NCI-H2196 (cell line): ENCODE measurements around the gene ABCB6.

Source experiments
- DNase-seq: peaks from one replicate; lab custom pipeline; 2025; ENCODE audit not compliant: unreplicated experiment; lab: John Stamatoyannopoulos, UW

The ABCB6 gene

DNA sequence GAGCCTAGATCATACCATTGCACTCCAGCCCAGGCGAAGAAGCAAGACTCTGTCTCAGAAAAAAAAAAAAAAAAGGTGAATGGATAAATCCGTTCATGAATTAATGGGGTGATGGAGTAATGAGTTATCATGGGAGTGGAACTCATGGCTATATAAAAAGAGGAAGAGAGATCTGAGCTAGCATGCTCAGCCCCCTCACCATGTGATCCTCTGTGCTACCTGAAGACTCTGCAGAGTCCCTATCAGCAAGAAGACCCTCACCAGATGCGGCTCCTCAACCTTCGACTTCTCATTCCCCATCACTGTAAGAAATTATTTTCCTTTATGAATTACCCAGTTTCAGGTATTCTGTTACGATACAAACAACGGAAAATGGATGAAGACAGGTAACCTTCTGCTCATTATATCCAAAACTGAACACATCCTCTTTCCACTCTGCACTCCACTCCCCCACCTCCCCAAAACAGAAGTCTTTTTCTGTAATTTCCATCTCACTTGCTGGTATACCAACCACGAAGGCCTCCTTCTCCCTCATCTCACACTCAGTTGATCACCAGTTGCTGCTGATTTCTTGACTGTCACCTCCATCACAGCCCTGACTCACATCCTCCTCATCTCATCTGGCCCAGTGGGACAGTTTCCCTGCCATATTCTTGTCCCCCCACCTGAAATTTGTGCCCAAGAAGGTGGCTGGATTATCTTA lies 31.9 kb downstream of the ABCB6 start:
- no peak for DNase-seq

DNA sequence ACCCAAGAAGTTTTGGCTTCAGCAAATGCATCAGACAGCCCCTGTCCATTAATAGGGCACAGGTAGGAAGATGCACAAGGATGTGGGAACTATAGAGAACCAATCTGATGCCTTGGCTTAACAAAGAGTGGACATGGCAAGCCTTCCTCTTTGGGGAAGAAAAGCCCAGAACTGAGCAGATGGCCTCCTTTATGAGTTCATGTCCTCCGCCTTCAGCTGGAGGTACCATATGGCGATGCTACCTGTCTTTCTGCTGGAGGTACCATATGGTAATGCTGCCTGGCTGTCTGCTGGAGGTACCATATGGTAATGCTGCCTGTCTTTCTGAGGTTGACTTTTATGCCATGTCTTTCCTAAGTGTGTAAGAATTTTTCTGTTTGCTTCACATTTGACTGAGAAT lies 34.6 kb downstream of the ABCB6 start:
- DNase-seq, result no peak

DNA sequence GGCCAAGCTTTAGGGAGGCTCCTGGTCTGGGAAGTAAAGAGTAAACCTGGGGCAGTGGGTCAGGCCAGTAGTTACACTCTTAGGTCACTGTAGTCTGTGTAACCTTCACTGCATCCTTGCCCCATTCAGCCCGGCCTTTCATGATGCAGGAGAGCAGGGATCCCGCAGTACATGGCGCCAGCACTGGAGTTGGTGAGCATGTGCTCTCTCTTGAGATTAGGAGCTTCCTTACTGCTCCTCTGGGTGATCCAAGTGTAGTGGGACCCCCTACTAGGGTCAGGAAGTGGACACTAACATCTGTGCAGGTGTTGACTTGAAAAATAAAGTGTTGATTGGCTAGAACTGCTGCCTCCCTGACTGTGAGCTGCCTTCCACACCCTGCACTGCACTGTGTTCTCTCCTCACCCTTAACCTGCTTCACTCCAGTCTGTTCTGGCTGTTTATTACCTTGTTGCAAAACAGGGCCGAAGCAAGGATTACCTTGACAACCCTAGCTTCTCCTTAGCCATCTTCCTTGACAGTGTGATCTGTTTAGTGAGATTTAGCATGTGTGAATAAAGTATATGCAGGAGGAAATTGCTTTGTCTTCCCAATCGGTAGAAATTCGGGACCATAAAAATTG lies 35.5 kb downstream of the ABCB6 start:
- no peak for DNase-seq

DNA sequence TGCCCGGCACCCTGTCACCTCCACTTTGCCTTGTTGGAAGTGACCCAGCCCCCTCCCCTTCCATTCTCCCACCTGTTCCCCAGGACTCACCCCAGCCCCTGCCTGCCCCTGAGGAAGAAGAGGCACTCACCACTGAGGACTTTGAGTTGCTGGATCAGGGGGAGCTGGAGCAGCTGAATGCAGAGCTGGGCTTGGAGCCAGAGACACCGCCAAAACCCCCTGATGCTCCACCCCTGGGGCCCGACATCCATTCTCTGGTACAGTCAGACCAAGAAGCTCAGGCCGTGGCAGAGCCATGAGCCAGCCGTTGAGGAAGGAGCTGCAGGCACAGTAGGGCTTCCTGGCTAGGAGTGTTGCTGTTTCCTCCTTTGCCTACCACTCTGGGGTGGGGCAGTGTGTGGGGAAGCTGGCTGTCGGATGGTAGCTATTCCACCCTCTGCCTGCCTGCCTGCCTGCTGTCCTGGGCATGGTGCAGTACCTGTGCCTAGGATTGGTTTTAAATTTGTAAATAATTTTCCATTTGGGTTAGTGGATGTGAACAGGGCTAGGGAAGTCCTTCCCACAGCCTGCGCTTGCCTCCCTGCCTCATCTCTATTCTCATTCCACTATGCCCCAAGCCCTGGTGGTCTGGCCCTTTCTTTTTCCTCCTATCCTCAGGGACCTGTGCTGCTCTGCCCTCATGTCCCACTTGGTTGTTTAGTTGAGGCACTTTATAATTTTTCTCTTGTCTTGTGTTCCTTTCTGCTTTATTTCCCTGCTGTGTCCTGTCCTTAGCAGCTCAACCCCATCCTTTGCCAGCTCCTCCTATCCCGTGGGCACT lies 36.2 kb downstream of the ABCB6 start:
- DNase-seq, result no peak

DNA sequence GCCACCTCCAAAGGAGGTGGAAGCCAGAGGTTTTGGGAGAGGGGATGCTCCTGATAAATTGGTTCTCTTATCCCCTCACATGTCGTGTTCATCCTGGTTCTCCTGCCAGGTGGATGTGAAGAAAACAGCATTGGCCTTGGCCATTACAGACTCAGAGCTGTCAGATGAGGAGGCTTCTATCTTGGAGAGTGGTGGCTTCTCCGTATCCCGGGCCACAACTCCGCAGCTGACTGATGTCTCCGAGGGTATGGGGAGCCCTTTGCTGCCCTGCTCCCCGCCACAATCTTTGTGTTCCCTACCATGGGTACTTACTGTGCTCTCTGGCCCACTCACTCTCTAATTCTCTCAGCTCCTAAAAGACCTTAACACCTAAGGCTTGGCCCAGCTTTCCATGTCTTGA lies 37.2 kb downstream of the ABCB6 start:
- no peak for DNase-seq

DNA sequence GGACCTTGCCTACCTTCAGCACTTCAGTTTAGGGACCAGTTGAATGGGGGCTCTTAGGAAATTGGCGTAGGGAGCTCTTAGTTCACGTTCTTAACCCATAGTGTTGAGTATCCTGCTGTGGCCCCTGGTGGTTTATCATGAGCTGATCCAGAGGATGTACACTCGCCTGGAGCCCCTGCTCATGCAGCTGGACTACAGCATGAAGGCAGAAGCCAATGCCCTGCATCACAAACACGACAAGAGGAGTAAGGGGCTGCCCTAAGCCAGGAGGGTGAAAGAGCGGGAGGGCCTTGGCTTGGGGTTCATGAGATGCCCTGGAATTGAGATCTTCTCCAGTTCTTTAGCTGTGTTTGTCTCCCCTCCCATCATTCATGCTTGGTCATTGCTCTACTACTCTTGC lies 37.8 kb downstream of the ABCB6 start:
- DNase-seq, result no peak

DNA sequence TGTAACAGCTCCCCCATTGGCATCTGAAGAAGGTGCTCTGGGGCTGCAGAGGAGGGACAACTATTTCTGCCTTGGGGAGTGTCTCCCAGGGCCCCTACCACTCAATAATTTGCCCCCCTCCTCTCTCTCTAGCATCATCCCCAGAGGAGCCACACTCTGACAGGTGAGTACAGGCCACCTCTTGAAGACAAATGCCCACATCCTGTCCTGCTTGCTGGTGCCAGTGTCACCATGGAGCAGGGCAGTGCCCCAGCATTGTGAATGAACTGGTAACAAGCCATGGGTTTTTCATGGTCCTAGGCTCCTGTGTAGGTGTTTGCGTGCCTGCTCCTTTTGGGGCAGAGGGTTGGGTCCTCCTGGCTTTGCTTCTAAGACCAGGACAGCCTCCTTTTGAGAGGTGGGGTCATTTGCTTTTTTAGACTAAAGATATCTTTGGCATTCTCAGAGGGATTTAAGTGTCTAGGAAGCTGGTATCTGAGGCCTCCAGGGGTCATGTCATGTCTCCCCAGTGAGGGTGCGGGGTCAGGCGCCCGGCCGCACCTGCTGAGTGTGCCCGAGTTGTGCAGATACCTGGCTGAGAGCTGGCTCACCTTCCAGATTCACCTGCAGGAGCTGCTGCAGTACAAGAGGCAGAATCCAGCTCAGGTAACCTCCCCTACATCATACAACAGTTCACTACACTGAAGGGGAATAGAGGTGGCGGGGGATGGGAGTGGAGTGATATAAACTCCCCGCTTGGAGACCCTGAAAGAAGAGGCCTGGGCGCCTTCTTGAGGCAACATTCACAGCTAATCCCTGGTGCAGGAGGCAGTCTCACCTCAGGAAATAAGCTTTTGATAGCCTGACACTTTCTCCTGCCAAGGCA lies 38.9 kb downstream of the ABCB6 start:
- no peak for DNase-seq

DNA sequence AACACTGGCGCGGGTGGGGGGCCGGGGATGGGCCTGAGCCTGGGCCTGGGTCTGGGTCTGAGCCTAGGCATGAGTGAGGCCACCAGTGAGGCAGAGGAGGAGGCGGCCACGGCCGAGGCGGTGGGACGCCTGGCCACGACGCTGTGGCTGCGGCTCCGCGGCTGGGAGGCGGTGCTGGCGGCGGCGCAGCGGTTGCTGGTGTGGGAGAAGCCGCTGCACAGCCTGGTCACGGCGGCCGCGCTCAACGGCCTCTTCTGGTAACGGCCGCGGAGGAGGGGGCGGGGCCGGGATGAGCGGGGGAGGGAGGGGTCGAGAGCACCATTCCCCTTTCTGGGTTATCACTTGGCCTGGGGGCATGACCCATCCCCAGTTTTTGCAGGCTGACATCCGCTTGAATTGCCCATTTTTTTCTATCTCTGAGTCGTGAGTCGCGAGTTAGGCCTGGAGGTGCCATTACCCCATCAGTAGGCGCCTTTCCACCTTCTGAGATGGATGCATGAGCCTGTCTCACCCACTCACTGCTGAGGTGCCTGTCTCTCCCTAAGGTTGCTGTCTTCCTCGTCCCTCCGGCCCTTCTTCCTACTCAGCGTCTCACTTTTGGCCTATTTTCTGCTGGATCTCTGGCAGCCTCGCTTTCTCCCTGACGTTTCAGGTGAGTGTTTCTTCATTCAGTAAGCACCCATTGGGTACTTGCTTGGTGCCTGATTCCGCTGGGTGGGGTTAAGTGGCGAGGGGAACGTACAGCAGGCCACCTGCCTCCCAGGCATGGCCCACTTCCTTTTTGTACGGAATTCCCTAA lies 40.2 kb downstream of the ABCB6 start:
- DNase-seq, result peak; percentile 33

DNA sequence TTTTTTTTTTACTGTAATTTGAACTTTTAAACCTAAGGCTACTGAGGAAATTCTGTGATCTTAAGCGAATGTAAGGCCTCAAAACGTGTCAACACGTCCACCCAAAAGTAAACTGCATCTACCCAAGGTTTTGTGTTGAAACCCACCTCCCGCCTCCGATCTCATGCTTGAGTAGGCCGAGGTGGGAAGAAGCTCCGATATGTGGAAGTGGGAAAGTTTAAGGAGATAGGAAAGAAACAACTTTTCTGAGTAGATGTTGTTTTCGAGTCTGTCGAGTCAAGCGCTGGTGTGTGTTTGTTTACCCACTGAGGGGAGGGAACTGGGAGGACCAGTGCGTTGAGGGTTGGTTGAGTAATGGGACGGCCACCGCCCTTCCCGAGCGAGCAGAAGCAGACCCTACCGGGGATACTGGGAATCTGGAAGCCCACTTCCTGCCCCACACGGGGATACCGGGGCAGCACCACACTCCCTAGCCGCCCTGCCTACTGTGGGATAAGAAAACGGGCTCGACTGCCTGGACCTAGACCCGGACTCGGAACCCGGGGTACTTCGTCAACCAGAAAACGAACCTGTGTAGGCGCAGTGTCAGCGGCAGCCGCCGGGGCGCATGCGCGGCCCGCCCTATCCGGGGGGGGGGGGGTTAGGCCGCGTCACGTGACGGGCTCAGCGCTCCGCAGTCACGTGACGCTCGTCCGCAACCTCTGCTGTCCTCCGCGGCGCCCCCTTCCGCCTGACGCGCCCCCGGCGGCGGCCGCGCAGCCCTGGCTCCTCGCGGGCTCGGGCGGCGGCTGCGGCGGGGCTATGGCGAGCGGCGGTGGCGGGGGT lies 41.0 kb downstream of the ABCB6 start, which contains the start of gene RETREG2:
RETREG2 (plus strand) TSS at position 724 of the 825 bp plus-strand sequence; CDS start at position 802, 78 bp downstream.
- peak; percentile 86 for DNase-seq

DNA sequence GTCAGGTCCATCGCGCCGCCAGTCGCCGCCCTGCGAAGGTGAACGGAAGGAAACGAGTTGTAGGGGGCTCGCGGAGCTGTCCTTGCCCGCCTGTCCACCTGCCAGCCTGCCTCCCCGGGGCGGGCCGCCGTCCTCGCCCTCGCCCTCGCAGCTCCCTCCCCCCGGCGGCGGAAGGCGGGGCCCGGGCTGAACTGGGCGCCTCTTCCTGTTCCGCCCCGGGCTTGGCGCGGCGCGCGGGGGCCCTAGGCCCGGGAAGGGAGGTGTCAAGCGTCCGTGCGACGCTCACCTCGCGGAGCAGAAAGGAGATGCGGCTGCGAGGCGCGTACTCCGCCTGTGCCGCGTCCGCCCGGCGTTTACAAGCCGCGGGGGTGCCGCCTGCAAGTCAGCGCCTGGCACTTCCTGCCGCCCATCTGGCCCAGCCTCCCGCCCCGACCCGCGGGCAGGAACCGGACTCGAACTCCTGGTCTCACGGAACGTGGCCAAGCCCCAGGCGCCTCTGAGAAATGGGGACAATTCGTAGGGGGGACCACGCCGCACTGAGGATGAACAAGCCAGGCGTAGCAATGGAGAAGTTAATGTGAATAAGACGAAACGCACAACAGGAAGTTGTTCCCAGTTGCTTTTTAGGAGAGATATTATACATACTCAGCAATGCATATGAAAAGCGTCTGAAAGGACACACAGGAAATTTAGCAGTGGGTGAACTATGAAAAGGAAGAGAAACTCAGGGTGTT lies 41.8 kb downstream of the ABCB6 start, which contains the start of gene CNPPD1:
CNPPD1 (minus strand) TSS at position 108 of the 734 bp plus-strand sequence; CDS start at position 11, 97 bp downstream.
- DNase-seq, result peak; percentile 93

DNA sequence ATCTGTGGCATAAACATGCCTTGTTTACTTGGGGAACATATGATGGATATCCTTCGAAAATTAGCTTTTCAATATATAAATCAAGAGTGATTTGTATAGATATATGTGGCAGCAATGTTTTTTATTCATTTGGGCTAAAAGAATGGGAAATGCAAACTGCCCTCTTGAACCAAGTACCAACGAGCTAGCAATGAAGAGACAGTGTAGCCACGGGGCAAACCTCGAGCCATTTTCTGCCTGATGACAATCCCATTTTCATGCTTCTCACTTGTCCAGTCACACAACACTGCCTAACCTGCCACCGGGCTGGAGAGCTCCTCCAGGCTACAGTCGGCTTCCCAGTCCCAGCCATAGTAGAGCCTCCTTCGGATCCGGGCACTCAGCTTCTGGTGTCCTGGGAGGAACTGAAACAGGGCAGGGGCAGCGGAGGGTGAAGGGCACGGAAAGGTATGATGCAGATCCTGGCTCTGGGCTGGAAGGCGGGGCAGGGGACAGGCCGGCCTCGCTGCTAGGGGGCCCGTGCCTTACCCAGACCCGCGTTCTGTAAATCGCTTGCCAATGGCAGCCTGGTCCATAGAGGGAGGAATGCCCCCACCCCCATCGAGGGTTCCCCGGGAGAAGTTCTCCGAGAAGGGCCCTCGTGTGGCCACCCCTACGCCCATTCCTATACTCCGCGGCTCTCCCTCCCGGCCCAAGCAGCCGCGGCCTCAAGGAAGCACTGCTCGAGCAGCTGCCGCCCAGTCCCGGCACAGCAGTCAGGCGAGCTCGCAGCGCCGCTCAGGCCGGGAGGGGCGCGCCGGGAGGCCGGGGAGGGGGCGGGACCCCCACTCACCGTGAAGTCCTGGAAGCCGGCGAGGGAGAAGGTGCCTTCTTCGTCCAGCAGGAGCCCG lies 42.6 kb downstream of the ABCB6 start:
- DNase-seq, result no peak

DNA sequence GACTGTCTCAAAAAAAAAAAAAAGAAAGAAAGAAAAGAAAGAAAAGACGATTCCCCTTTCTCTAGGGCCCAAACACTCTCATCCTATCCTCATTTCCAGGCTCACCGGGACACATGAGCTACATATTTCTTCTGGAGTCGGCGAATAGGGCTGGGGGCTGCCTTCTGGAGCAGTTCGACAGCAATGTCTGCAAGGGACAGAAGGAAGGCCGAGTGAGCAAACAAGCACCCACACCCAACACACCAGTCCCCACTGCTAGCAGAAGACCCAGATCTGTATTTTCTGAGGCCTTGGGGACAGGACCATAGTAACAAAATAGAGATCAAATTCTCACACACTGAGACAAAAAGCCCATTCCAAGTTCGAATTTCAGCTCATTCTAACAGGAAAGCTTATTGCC lies 43.3 kb downstream of the ABCB6 start:
- DNase-seq, result no peak

DNA sequence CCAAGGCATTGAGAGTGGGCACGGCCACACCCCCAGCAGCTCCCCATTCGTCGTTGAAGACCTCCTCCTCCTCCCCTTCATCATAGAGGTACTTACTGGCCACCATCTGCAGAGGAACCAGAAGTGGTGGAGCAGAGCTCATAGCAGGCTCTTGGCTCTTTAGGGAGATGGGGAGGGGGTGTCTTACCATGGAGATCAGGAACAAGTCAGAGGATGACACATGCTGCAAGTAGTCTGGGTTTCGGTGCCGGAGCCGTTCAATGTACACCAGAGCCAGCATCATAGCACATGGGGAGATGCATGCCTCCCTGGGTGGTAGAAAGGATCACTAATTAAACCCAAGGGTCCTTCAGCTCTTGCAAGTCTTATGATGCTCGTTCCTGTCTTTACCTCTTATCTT lies 44.0 kb downstream of the ABCB6 start:
- no peak for DNase-seq

DNA sequence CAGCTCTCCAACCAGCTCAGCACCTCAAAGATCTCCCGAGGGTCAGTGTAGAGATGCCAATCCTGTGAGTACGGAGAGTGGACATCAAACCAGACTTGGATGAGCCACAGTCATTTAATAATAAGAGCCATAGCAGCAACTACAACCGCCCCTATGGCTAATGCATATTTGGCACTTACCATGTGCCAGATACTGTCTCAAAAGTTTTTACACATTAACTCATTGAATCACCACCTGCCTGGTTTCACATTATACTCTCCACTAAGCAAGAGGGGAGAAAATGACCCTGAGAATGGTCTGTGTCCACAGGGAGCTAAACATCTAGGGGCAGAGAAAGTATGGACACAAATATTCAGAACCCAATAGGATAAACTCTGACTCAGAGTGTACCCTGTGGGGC lies 44.6 kb downstream of the ABCB6 start:
- no peak for DNase-seq

DNA sequence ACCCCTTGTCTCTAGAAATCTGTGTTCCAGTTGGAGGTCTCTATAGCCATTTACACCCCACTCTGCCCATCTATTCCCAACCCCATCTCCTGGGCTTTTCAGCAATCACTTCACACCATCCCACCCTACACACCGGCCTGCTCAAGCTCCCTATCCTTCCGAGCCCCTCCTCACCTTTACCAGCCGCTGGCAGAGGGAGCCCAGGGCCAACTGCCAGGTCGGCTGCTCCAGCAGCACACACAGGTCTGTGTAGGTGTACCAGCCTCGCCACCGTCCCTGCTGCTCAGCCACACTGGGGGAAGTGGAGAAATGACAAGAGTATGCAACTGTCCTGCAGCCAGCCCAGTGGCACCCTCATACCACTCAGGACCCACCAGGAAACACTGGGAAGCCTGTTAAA lies 45.6 kb downstream of the ABCB6 start:
- no peak for DNase-seq

DNA sequence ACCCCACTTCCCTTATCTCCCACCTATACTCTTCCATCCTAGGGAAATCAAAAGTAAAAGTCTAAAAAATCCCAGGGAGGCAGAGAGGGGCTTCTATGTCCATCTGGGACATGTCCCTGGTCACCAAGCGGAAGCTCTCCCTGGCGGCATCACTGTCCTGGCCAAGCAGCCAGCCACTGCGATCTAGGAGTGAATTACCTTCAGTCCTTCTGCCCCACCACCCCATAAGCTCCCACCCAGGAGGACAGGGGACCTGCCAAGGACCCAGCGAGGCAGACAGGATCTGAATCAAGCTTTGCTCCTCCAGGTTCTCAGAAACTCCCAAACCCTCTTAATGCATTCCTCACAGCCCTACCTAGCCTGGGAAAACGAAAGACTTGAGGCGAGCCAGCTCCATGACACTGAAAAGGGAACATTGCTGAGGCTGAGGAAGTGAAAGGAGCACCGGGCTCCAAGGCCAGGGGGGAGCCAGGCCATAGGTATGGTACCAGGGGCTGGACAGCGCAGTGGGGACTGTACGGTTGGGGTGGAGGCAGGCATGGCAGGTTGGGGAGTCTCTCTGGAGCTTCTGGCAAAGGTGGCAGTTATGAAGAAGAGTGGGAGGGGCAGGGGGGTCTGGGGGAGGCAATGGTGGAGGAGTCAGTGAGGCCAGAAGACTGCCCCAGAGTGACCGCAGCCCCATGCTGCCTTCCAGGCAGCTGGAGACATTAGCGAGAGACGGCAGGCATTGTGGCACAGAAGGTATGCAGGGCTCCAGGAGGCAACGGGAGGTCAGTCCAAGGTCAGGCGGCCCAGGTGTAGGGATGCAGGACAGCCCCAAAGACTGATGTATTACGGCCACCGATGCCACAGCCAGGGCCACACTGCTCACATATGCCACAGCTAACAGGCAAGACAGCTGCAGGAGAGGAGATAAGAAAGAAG lies 46.3 kb downstream of the ABCB6 start:
- DNase-seq, result no peak
